ENCODE results near the gene DNAH6. TPM values are rescaled to one million over a fixed set of nuclear protein-coding genes. Genes with fewer than 3 reads are reported as not detected.

The DNAH6 gene
- polyA plus RNA-seq, 1 donor from 2014 or later: 0.06 TPM

GRCh38 chr2:84841577-84841976, 325.3 kb downstream of the DNAH6 start:
- peaks cover 2 to 7% (median 3%) of the 10 kb centered on the region in 3 donors for H3K9me3 Mint-ChIP-seq
- peaks cover 9 to 25% (median 11%) of the 10 kb centered on the region in 3 donors for H3K4me1 Mint-ChIP-seq
- H3K27me3 Mint-ChIP-seq: peaks cover 2% of the 10 kb centered on the region
- peaks cover 4% of the 10 kb centered on the region for H3K36me3 Mint-ChIP-seq
- peak overlapping the region in 1 of 4 donors; percentile 1 for H3K4me3 Mint-ChIP-seq
- H3K27ac Mint-ChIP-seq: peak overlapping the region in 1 of 3 donors; percentile 72

GRCh38 chr2:84844141-84844540, 327.8 kb downstream of the DNAH6 start:
- peaks cover 14 to 38% (median 20%) of the 10 kb centered on the region in 3 donors for H3K4me1 Mint-ChIP-seq
- peak overlapping the region in 1 of 4 donors; percentile 56 for H3K4me3 Mint-ChIP-seq
- peak overlapping the region in 1 of 3 donors; percentile 57 for H3K27ac Mint-ChIP-seq
- no peaks in the 10 kb centered on the region for H3K9me3 Mint-ChIP-seq
- H3K36me3 Mint-ChIP-seq: no peaks in the 10 kb centered on the region
- peaks cover 2% of the 10 kb centered on the region for H3K27me3 Mint-ChIP-seq

- H3K4me3 Mint-ChIP-seq: peak overlapping the region in 3 of 4 donors; percentile 21 to 69 (median 61)
- H3K27me3 Mint-ChIP-seq: no peaks in the 10 kb centered on the region
- peak overlapping the region in 1 of 3 donors; percentile 90 for H3K27ac Mint-ChIP-seq
- no peaks in the 10 kb centered on the region for H3K36me3 Mint-ChIP-seq
- H3K4me1 Mint-ChIP-seq: peaks cover 14 to 39% (median 20%) of the 10 kb centered on the region in 3 donors
- H3K9me3 Mint-ChIP-seq: no peaks in the 10 kb centered on the region
These were observed 329.9 kb downstream of the DNAH6 start for GRCh38 chr2:84846041-84846663.

- peak overlapping the region in 2 of 4 donors; percentile 3 to 65 for H3K4me3 Mint-ChIP-seq
- H3K9me3 Mint-ChIP-seq: no peaks in the 10 kb centered on the region
- H3K4me1 Mint-ChIP-seq: peaks cover 14 to 37% (median 18%) of the 10 kb centered on the region in 3 donors
- no peaks in the 10 kb centered on the region for H3K27me3 Mint-ChIP-seq
- peak overlapping the region in 1 of 3 donors; percentile 83 for H3K27ac Mint-ChIP-seq
- no peaks in the 10 kb centered on the region for H3K36me3 Mint-ChIP-seq
These were observed 330.4 kb downstream of the DNAH6 start for GRCh38 chr2:84846741-84847142.

GRCh38 chr2:84847326-84848050, 331.2 kb downstream of the DNAH6 start:
- peak overlapping the region in 1 of 3 donors; percentile 83 for H3K27ac Mint-ChIP-seq
- H3K9me3 Mint-ChIP-seq: no peaks in the 10 kb centered on the region
- H3K36me3 Mint-ChIP-seq: no peaks in the 10 kb centered on the region
- H3K4me1 Mint-ChIP-seq: peaks cover 14 to 37% (median 18%) of the 10 kb centered on the region in 3 donors
- no peaks in the 10 kb centered on the region for H3K27me3 Mint-ChIP-seq
- H3K4me3 Mint-ChIP-seq: peak overlapping the region in 1 of 4 donors; percentile 24

- Mint-ChIP-seq H3K4me1 (peaks cover 14 to 32% (median 18%) of the 10 kb centered on the region in 3 donors), H3K9me3 (peaks cover 0 to 9% (median 0%) of the 10 kb centered on the region in 3 donors), H3K4me3 (peak overlapping the region in 2 of 4 donors; percentile 14 to 26), H3K27me3 (no peaks in the 10 kb centered on the region), H3K27ac (no peak overlapping the region), H3K36me3 (no peaks in the 10 kb centered on the region)
These were observed 333.1 kb downstream of the DNAH6 start for GRCh38 chr2:84849271-84849952.

GRCh38 chr2:84850471-84850870, 334.2 kb downstream of the DNAH6 start:
- peaks cover 0 to 9% (median 0%) of the 10 kb centered on the region in 3 donors for H3K9me3 Mint-ChIP-seq
- peaks cover 14 to 29% (median 18%) of the 10 kb centered on the region in 3 donors for H3K4me1 Mint-ChIP-seq
- H3K36me3 Mint-ChIP-seq: no peaks in the 10 kb centered on the region
- H3K4me3 Mint-ChIP-seq: no peak overlapping the region
- peaks cover 3% of the 10 kb centered on the region for H3K27me3 Mint-ChIP-seq
- H3K27ac Mint-ChIP-seq: no peak overlapping the region

- Mint-ChIP-seq H3K4me1 (peaks cover 7 to 19% (median 10%) of the 10 kb centered on the region in 3 donors), H3K9me3 (peaks cover 0 to 13% (median 0%) of the 10 kb centered on the region in 3 donors), H3K4me3 (no peak overlapping the region), H3K27me3 (peaks cover 3% of the 10 kb centered on the region), H3K27ac (peak overlapping the region in 1 of 3 donors; percentile 92), H3K36me3 (peaks cover 6% of the 10 kb centered on the region)
These were observed 335.6 kb downstream of the DNAH6 start for GRCh38 chr2:84851876-84852275.

GRCh38 chr2:84854850-84855249, 338.6 kb downstream of the DNAH6 start:
- H3K27ac Mint-ChIP-seq: no peak overlapping the region
- peaks cover 3% of the 10 kb centered on the region for H3K27me3 Mint-ChIP-seq
- H3K4me1 Mint-ChIP-seq: peaks cover 9 to 24% (median 14%) of the 10 kb centered on the region in 3 donors
- H3K36me3 Mint-ChIP-seq: peaks cover 6% of the 10 kb centered on the region
- H3K9me3 Mint-ChIP-seq: peaks cover 0 to 13% (median 0%) of the 10 kb centered on the region in 3 donors
- peak overlapping the region in 1 of 4 donors; percentile 71 for H3K4me3 Mint-ChIP-seq

GRCh38 chr2:84855731-84856130, 339.4 kb downstream of the DNAH6 start:
- Mint-ChIP-seq H3K4me3 (no peak overlapping the region), H3K9me3 (peaks cover 0 to 13% (median 0%) of the 10 kb centered on the region in 3 donors), H3K27ac (no peak overlapping the region), H3K4me1 (peaks cover 9 to 26% (median 14%) of the 10 kb centered on the region in 3 donors), H3K27me3 (peaks cover 3% of the 10 kb centered on the region), H3K36me3 (peaks cover 6% of the 10 kb centered on the region)

- peaks cover 3% of the 10 kb centered on the region for H3K27me3 Mint-ChIP-seq
- peaks cover 6% of the 10 kb centered on the region for H3K36me3 Mint-ChIP-seq
- H3K27ac Mint-ChIP-seq: peak overlapping the region in 2 of 3 donors; percentile 41 to 44
- H3K4me1 Mint-ChIP-seq: peaks cover 9 to 26% (median 14%) of the 10 kb centered on the region in 3 donors
- peaks cover 0 to 13% (median 0%) of the 10 kb centered on the region in 3 donors for H3K9me3 Mint-ChIP-seq
- H3K4me3 Mint-ChIP-seq: peak overlapping the region in 1 of 4 donors; percentile 23
These were observed 340.5 kb downstream of the DNAH6 start for GRCh38 chr2:84856787-84857186.

- H3K4me1 Mint-ChIP-seq: peaks cover 11 to 26% (median 14%) of the 10 kb centered on the region in 3 donors
These were observed 341.3 kb downstream of the DNAH6 start for GRCh38 chr2:84857566-84857965.

GRCh38 chr2:84858123-84858522, 341.8 kb downstream of the DNAH6 start:
- no peak overlapping the region for H3K4me3 Mint-ChIP-seq
- H3K9me3 Mint-ChIP-seq: peaks cover 0 to 7% (median 0%) of the 10 kb centered on the region in 3 donors
- peaks cover 6% of the 10 kb centered on the region for H3K36me3 Mint-ChIP-seq
- peaks cover 3% of the 10 kb centered on the region for H3K27me3 Mint-ChIP-seq
- peaks cover 14 to 26% (median 14%) of the 10 kb centered on the region in 3 donors for H3K4me1 Mint-ChIP-seq
- H3K27ac Mint-ChIP-seq: peak overlapping the region in 1 of 3 donors; percentile 89

More at GRCh38 chr2:84857566-84857965, 341.3 kb downstream of the DNAH6 start:
- no peak overlapping the region for H3K4me3 Mint-ChIP-seq
- peak overlapping the region in 2 of 3 donors; percentile 27 to 44 for H3K27ac Mint-ChIP-seq
- peaks cover 0 to 13% (median 0%) of the 10 kb centered on the region in 3 donors for H3K9me3 Mint-ChIP-seq
- peaks cover 3% of the 10 kb centered on the region for H3K27me3 Mint-ChIP-seq
- H3K36me3 Mint-ChIP-seq: peaks cover 6% of the 10 kb centered on the region

GRCh38 chr2:84858937-84859336, 342.6 kb downstream of the DNAH6 start:
- H3K27me3 Mint-ChIP-seq: peaks cover 3% of the 10 kb centered on the region
- H3K9me3 Mint-ChIP-seq: peaks cover 0 to 4% (median 0%) of the 10 kb centered on the region in 3 donors
- no peak overlapping the region for H3K4me3 Mint-ChIP-seq
- H3K4me1 Mint-ChIP-seq: peaks cover 14 to 26% (median 14%) of the 10 kb centered on the region in 3 donors
- peak overlapping the region in 1 of 3 donors; percentile 89 for H3K27ac Mint-ChIP-seq
- H3K36me3 Mint-ChIP-seq: peaks cover 6% of the 10 kb centered on the region
